OCI-M2 (cell line): ENCODE data around the gene BRSK2.
A peak's percentile ranks its signal among the peaks of the same experiment; 100 is the strongest.
"Not testable (repeated sequence)": the region's sequence is repeated elsewhere in the genome, so short reads cannot be mapped to it uniquely, and the experiment has no call there.

Source experiments
- DNase-seq: peaks from one replicate; lab custom pipeline; 2025; ENCODE audit not compliant: unreplicated experiment; lab: John Stamatoyannopoulos, UW

BRSK2 gene

GRCh38 chr11:1354125-1354938 is 35.4 kb upstream of the BRSK2 start:
- DNase-seq = no peak

GRCh38 chr11:1356007-1356435 is 33.7 kb upstream of the BRSK2 start:
- peak; percentile 10 for DNase-seq

GRCh38 chr11:1356478-1356960 is 33.2 kb upstream of the BRSK2 start:
- DNase-seq = no peak

GRCh38 chr11:1358286-1358685 is 31.4 kb upstream of the BRSK2 start:
- no peak for DNase-seq

GRCh38 chr11:1358931-1359330 is 30.8 kb upstream of the BRSK2 start:
- not testable (repeated sequence) for DNase-seq

GRCh38 chr11:1359556-1359955 is 30.2 kb upstream of the BRSK2 start:
- DNase-seq = no peak

GRCh38 chr11:1360181-1360834 is 29.4 kb upstream of the BRSK2 start:
- DNase-seq = no peak

GRCh38 chr11:1360835-1361357 is 28.8 kb upstream of the BRSK2 start:
- no peak for DNase-seq

- no peak for DNase-seq
Measured at GRCh38 chr11:1361882-1362281, 27.9 kb upstream of the BRSK2 start.

- no peak for DNase-seq
Measured at GRCh38 chr11:1367721-1368120, 22.0 kb upstream of the BRSK2 start.

GRCh38 chr11:1368216-1368615 is 21.5 kb upstream of the BRSK2 start:
- DNase-seq = no peak

- no peak for DNase-seq
Measured at GRCh38 chr11:1368966-1369365, 20.8 kb upstream of the BRSK2 start.

GRCh38 chr11:1369371-1370005 is 20.2 kb upstream of the BRSK2 start:
- no peak for DNase-seq

GRCh38 chr11:1370186-1371025 is 19.3 kb upstream of the BRSK2 start:
- no peak for DNase-seq

- DNase-seq = no peak
Measured at GRCh38 chr11:1371026-1371325, 18.8 kb upstream of the BRSK2 start.

GRCh38 chr11:1371377-1371776 is 18.4 kb upstream of the BRSK2 start:
- no peak for DNase-seq

GRCh38 chr11:1371836-1372465 is 17.8 kb upstream of the BRSK2 start:
- DNase-seq = no peak

GRCh38 chr11:1372660-1373059 is 17.1 kb upstream of the BRSK2 start:
- DNase-seq = no peak

- no peak for DNase-seq
Measured at GRCh38 chr11:1373536-1374214, 16.1 kb upstream of the BRSK2 start.
